ENCODE measurements around the gene HDAC4. TPM values are rescaled to one million over a fixed set of nuclear protein-coding genes. Genes with fewer than 3 reads are reported as not detected.

Gene HDAC4
- total RNA-seq, 1 experiment from 2014 or later: 32.0 TPM

DNA sequence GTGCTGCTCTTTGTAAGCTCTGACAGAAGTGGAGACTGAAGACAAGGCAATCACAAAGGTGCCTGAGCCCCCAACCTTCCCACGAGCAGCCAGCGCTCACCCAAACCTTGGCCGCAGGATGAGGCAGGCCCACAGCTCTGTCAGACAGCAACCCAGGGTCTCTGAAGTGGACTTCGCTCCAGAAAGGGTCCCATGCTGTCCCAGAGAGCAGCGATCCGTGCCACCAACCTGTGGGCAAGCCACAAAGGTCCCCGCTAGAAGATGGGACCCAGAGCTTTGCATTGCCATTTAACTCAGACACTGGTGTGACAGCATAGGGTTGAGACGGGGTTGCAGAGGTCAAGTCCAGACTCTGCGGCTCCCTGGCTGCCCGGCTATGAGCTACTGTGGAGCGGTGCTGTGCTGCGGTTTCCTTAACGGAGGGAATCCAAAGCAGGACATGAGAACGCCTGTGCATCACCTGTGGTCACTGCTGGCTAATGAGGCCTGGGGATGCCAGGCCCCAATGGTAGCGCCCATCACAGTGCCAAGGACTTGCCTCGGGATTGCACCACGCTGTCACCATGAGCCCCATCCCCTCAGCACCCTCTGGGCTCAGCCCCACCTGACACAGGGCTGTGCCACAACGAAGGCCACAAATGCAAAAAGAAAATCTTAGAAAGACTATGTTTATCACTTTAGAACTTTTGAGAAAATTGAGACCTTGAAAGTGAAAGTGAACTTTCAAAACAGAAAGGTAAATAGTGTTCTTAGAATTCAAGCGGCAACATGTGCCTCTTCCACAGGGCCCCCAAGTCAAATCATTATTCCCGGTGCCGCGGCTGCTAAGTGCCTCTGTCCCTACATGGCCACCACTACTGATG, 103.4 kb downstream of the HDAC4 start:
- TF ChIP-seq, protein P1, sequence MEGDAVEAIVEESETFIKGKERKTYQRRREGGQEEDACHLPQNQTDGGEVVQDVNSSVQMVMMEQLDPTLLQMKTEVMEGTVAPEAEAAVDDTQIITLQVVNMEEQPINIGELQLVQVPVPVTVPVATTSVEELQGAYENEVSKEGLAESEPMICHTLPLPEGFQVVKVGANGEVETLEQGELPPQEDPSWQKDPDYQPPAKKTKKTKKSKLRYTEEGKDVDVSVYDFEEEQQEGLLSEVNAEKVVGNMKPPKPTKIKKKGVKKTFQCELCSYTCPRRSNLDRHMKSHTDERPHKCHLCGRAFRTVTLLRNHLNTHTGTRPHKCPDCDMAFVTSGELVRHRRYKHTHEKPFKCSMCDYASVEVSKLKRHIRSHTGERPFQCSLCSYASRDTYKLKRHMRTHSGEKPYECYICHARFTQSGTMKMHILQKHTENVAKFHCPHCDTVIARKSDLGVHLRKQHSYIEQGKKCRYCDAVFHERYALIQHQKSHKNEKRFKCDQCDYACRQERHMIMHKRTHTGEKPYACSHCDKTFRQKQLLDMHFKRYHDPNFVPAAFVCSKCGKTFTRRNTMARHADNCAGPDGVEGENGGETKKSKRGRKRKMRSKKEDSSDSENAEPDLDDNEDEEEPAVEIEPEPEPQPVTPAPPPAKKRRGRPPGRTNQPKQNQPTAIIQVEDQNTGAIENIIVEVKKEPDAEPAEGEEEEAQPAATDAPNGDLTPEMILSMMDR (conservative IDR thresholded peaks at IDR 0.05): no peak
- Mint-ChIP-seq H3K4me3 (no peak overlapping the region), H3K27me3 (ENCODE audit: low read depth) (no peaks in the 10 kb centered on the region), H3K27ac (peak overlapping the region in 1 of 3 experiments; percentile 72; a peak in 2 of 7 replicates), H3K9me3 (no peaks in the 10 kb centered on the region; a peak in 1 of 5 replicates), H3K36me3 (ENCODE audit: insufficient read depth in 1 of 3, low read depth in 3 of 3) (0 out of 7 replicates have a peak, but pooled peaks cover 0 to 2% (median 0%) of the 10 kb centered on the region in 3 experiments), H3K4me1 (peaks cover 63 to 66% of the 10 kb centered on the region in 2 experiments)
- Histone ChIP-seq H2AFZ (ENCODE audit: low read length) (no peak overlapping the region), H3K23ac (ENCODE audit: insufficient read length, low read depth, low read length) (no peak overlapping the region), H3K4me1 (ENCODE audit: insufficient read depth, low read length) (peaks cover 9% of the 10 kb centered on the region; the same call in 1 of the 2 replicates), H3K9ac (ENCODE audit: extremely low read depth, insufficient read length, low read length) (no peak overlapping the region), H3K4ac (ENCODE audit: low read depth, low read length) (no peak overlapping the region), H3K9me3 (ENCODE audit: control insufficient read depth, low read depth, low read length) (no peaks in the 10 kb centered on the region), H2BK120ac (ENCODE audit: low read depth, low read length, poor library complexity, severe bottlenecking) (no peak overlapping the region), H2BK12ac (ENCODE audit: insufficient read length, low read depth, low read length) (no peak overlapping the region), H4K5ac (ENCODE audit: insufficient read length, low read depth, low read length) (no peak overlapping the region), H2BK20ac (ENCODE audit: low read depth, low read length, poor library complexity, severe bottlenecking) (no peak overlapping the region), H3K79me1 (ENCODE audit: insufficient read depth, low read depth, low read length, poor library complexity, severe bottlenecking) (no peaks in the 10 kb centered on the region), H3K14ac (ENCODE audit: insufficient read depth, low read length) (no peak overlapping the region), H3K27me3 (ENCODE audit: insufficient read depth, low read length) (no peaks in the 10 kb centered on the region), H2BK5ac (ENCODE audit: insufficient read length, low read length) (no peak overlapping the region), H4K20me1 (ENCODE audit: control insufficient read depth, insufficient read depth, insufficient read length) (no peaks in the 10 kb centered on the region), H4K8ac (replicated peaks; ENCODE audit: insufficient read length, low read depth, low read length) (no peak overlapping the region), H3K56ac (ENCODE audit: insufficient read length, low read depth, low read length) (no peak overlapping the region), H3K4me2 (ENCODE audit: insufficient read depth, insufficient read length, low read length) (no peak overlapping the region), H2BK15ac (ENCODE audit: low read depth, low read length) (no peak overlapping the region), H4K91ac (ENCODE audit: insufficient read length, low read depth, low read length) (no peak overlapping the region), H3K79me2 (ENCODE audit: insufficient read depth, low read length) (peaks cover 3% of the 10 kb centered on the region; the same call in 1 of the 2 replicates), H3T11ph (ENCODE audit: low read length) (no peak overlapping the region), H3K18ac (ENCODE audit: insufficient read length, low read depth, low read length) (no peak overlapping the region), H3K27ac (ENCODE audit: insufficient read length, low read depth, low read length) (no peak overlapping the region), H3K23me2 (ENCODE audit: insufficient read length, low read depth, low read length, poor library complexity, severe bottlenecking) (no peaks in the 10 kb centered on the region), H2AK5ac (ENCODE audit: insufficient read length, low read length) (no peak overlapping the region)
- DNase-seq: no peak
- WGBS (ENCODE audit: extremely low coverage, insufficient read length, low lambda C conversion rate): no CpG with 5 or more reads among the region's 22 CpGs
